DND-41 (cell line): ENCODE measurements around the gene ZKSCAN2.

Experiments used
- ATAC-seq: fragments of 200-7000 bp; cut with Tn5 transposase; 3 replicates; pipeline ENCODE4 v1.9.1; 2021; ENCODE audit warnings: low read depth; ENCODE audit not compliant: insufficient read depth
- DNase-seq: peaks from one replicate; pipeline ENCODE4 v3.0.0-alpha.2; 2020
- H2AFZ ChIP-seq: 2 replicates; pipeline ENCODE4 v1.6.0; 2012; ENCODE audit warnings: low read depth, low read length
- H3K27ac ChIP-seq: 2 replicates; pipeline ENCODE4 v1.5.1; 2012; ENCODE audit warnings: low read length, inconsistent platforms
- H3K27me3 ChIP-seq: fragments of 200-600 bp; sonication (generic); 2 replicates; pipeline ENCODE4 v1.6.0; 2012; ENCODE audit warnings: low read length, mild to moderate bottlenecking, inconsistent platforms; ENCODE audit not compliant: insufficient read depth, poor library complexity
- H3K36me3 ChIP-seq: 2 replicates; pipeline ENCODE4 v1.5.1; 2012; ENCODE audit warnings: low read length, inconsistent platforms; ENCODE audit not compliant: insufficient read depth
- H3K4me1 ChIP-seq: 2 replicates; pipeline ENCODE4 v1.5.1; 2012; ENCODE audit warnings: mild to moderate bottlenecking, low read length; ENCODE audit not compliant: insufficient read depth
- H3K4me2 ChIP-seq: 2 replicates; pipeline ENCODE4 v1.6.0; 2012; ENCODE audit warnings: mild to moderate bottlenecking, moderate library complexity, low read length, inconsistent platforms; ENCODE audit not compliant: insufficient read depth
- H3K4me3 ChIP-seq, 2 experiments: fragments of 200-600 bp in 1 of 2; shearing (Covaris generic) in 1 of 2; 2 replicates each; pipeline ENCODE4 v1.5.1; 2012 to 2016; ENCODE audit warnings: inconsistent platforms in 2 of 2, low read length in 2 of 2, mild to moderate bottlenecking in 2 of 2, low read depth in 1 of 2, moderate library complexity in 1 of 2
- H3K79me2 ChIP-seq: 2 replicates; pipeline ENCODE4 v1.6.0; 2012; ENCODE audit warnings: low read length, inconsistent platforms; ENCODE audit not compliant: insufficient read depth
- H3K9ac ChIP-seq: 2 replicates; pipeline ENCODE4 v1.6.0; 2012; ENCODE audit warnings: low read depth, mild to moderate bottlenecking, inconsistent platforms, low read length, moderate library complexity
- H3K9me3 ChIP-seq: 2 replicates; pipeline ENCODE4 v1.5.1; 2012; ENCODE audit warnings: low read length, moderate library complexity, mild to moderate bottlenecking, inconsistent platforms; ENCODE audit not compliant: insufficient read depth, severe bottlenecking
- H4K20me1 ChIP-seq: 2 replicates; pipeline ENCODE4 v1.6.0; 2012; ENCODE audit warnings: low read length; ENCODE audit not compliant: insufficient read depth
- CTCF ChIP-seq: IDR thresholded peaks from 2 replicates; pipeline ENCODE4 v1.5.1; 2012; ENCODE audit warnings: borderline replicate concordance, low read length, moderate library complexity, mild to moderate bottlenecking; ENCODE audit not compliant: poor library complexity, severe bottlenecking; ENCODE audit errors: extremely low read depth
- EZH2 ChIP-seq: IDR thresholded peaks from 3 replicates; pipeline ENCODE4 v1.6.1; 2012; ENCODE audit warnings: borderline replicate concordance, low read depth, mild to moderate bottlenecking, moderate library complexity, low read length, inconsistent platforms; ENCODE audit not compliant: severe bottlenecking

Gene ZKSCAN2

GRCh38 chr16:25265968-25266367 is 8.3 kb upstream of the ZKSCAN2 start:
- no peak overlapping the region for H3K4me2 ChIP-seq
- H3K4me1 ChIP-seq, result no peaks in the 10 kb centered on the region
- TF ChIP-seq CTCF, result no peak
- no peak for TF ChIP-seq EZH2
- DNase-seq, result no peak
- H2AFZ ChIP-seq, result no peak overlapping the region
- no peak overlapping the region for H3K9ac ChIP-seq
- peaks cover 33% of the 10 kb centered on the region for H3K79me2 ChIP-seq
- H3K4me3 ChIP-seq, result no peak overlapping the region
- no peak overlapping the region for H3K27ac ChIP-seq
- no peak for ATAC-seq
- H3K36me3 ChIP-seq, result peaks cover 39% of the 10 kb centered on the region
- H4K20me1 ChIP-seq, result peaks cover 40% of the 10 kb centered on the region; the same call in 1 of the 2 replicates
- H3K9me3 ChIP-seq, result no peaks in the 10 kb centered on the region
- H3K27me3 ChIP-seq, result no peaks in the 10 kb centered on the region

- Histone ChIP-seq H3K4me1 (peaks cover 10% of the 10 kb centered on the region), H4K20me1 (peaks cover 50% of the 10 kb centered on the region; the same call in 1 of the 2 replicates), H3K4me2 (no peak overlapping the region), H3K9me3 (no peaks in the 10 kb centered on the region), H3K36me3 (peaks cover 46% of the 10 kb centered on the region), H3K79me2 (peaks cover 47% of the 10 kb centered on the region), H3K4me3 (no peak overlapping the region), H2AFZ (no peak overlapping the region), H3K9ac (no peak overlapping the region), H3K27ac (no peak overlapping the region), H3K27me3 (no peaks in the 10 kb centered on the region)
- TF ChIP-seq CTCF (no peak), EZH2 (no peak)
- DNase-seq (peak; percentile 47), ATAC-seq (0 out of 3 replicates have a peak, but pooled peaks have one; percentile 35)
Observed at GRCh38 chr16:25264597-25264996, 7.0 kb upstream of the ZKSCAN2 start.

GRCh38 chr16:25260416-25260815 is 2.8 kb upstream of the ZKSCAN2 start:
- H3K4me1 ChIP-seq, result peaks cover 41% of the 10 kb centered on the region
- no peak overlapping the region for H3K27ac ChIP-seq
- peaks cover 75% of the 10 kb centered on the region for H3K79me2 ChIP-seq
- H4K20me1 ChIP-seq, result peaks cover 45% of the 10 kb centered on the region; the same call in 1 of the 2 replicates
- H3K9ac ChIP-seq, result no peak overlapping the region
- no peak overlapping the region for H3K4me3 ChIP-seq
- ATAC-seq, result no peak
- H3K9me3 ChIP-seq, result no peaks in the 10 kb centered on the region
- peak overlapping the region; percentile 72; the same call in 1 of the 2 replicates for H3K4me2 ChIP-seq
- TF ChIP-seq EZH2 (no peak), CTCF (no peak)
- no peak for DNase-seq
- no peak overlapping the region for H2AFZ ChIP-seq
- H3K36me3 ChIP-seq, result peaks cover 37% of the 10 kb centered on the region
- no peaks in the 10 kb centered on the region for H3K27me3 ChIP-seq

DNA sequence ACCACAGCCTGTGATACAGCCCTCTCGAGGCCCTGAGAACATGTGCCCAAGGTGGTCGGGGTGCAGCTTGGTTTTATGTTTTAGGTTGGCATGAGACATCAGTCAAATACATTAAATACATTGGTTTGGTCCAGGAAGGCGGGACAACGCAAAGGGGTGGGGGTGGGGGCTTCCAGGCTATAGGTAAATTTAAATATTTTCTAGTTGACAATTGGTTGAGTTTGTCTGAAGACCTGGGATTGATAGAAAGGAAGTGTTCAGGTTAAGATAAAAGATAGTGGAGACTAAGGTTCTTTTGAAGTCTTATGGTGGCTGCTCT is 1.2 kb upstream of the ZKSCAN2 start:
- Histone ChIP-seq H3K9me3 (no peaks in the 10 kb centered on the region), H3K9ac (peak overlapping the region; percentile 89), H3K4me3 (peak overlapping the region; percentile 45 to 69), H3K27me3 (no peaks in the 10 kb centered on the region), H3K4me2 (peak overlapping the region; percentile 72), H4K20me1 (peaks cover 40% of the 10 kb centered on the region; the same call in 1 of the 2 replicates), H3K79me2 (peaks cover 86% of the 10 kb centered on the region), H3K27ac (peak overlapping the region; percentile 88), H3K36me3 (peaks cover 46% of the 10 kb centered on the region), H3K4me1 (peaks cover 53% of the 10 kb centered on the region), H2AFZ (peak overlapping the region; percentile 89)
- ATAC-seq (no peak), DNase-seq (peak; percentile 31)
- TF ChIP-seq CTCF (no peak), EZH2 (no peak)
